HG03060 (cell line): ENCODE results near the gene SH3RF1.
"Not testable (repeated sequence)": the region's sequence is repeated elsewhere in the genome, so short reads cannot be mapped to it uniquely, and the experiment has no call there.

ENCODE experiments used
- ATAC-seq: cut with Tn5 transposase; IDR thresholded peaks from one replicate; pipeline ENCODE4 v1.9.1; 2021; ENCODE audit warnings: low read depth, moderate number of reproducible peaks; ENCODE audit not compliant: unreplicated experiment

Gene SH3RF1

DNA sequence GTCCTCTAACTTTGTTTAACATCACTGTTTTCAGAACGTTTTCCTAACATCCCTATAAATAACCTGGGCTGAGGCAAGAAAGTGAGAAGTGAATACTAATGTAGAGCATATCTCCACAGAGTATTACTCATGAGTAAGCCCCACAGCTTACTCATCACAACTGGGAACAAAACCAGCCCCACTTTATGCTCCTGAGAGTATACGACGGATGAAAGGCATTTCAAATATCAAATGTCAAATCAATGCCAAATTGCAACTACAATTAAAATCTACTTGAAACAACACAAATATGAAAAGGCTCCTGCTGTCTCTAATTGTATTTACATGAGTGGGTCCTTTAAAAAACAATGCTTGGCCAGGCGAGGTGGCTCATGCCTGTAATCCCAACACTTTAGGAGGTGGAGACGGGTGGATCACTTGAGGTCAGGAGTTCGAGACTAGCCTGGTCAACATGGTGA is 41.2 kb downstream of the SH3RF1 start:
- no peak for ATAC-seq

GRCh38 chr4:169228076-169228475 is 42.7 kb downstream of the SH3RF1 start:
- no peak for ATAC-seq

DNA sequence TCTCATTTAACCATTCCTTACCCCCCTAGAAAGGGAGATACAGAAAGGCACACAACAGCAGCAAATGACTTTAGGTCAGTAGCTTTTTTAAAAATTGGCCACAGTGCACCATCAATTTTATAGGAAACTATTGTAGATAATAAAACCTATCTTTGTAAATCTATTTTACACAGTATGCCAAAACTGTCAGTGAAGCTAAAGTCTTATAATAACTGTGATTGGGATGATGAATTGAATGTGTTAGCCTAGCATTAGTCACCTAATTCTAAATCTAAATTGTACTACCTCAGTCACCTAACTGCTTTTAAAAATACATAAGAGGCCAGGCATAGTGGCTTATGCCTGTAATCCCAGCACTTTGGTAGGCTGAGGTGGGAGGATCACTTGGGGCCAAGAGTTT is 44.2 kb downstream of the SH3RF1 start:
- no peak for ATAC-seq

- ATAC-seq, result no peak
Measured at GRCh38 chr4:169225812-169226211, 44.9 kb downstream of the SH3RF1 start.

DNA sequence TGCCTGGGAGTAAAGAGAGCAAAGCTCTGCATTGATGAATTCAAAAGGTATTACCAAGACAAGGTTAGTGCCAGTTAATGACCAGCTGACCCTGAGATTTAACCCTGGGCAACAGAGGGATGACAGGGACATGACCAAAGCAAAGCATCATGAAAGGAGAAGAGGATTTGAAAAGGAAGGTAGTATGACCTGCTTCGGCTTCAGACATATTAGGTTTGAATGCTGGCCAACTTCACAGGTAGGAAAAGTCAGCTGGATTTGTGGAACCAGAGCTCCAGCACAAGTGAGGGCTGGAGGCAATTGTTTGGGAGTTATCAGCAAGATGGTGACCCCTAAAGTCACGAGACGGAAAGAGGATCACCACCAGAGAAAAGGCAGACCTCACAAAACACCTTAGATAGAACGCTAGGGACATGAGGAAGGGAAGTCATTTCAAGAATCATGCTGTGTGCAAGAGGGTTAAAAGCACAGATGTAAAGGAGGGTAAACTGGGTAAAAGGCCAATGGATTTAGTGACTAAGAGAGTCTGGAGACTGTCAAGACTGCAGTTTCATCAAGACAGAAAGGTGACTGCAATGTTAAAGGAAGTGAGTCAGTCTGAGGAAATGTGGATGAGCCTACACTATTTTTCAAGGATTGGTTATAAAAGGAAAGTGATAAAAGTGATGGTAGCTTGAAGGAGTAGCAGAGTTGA is 45.6 kb downstream of the SH3RF1 start:
- ATAC-seq, result no peak

DNA sequence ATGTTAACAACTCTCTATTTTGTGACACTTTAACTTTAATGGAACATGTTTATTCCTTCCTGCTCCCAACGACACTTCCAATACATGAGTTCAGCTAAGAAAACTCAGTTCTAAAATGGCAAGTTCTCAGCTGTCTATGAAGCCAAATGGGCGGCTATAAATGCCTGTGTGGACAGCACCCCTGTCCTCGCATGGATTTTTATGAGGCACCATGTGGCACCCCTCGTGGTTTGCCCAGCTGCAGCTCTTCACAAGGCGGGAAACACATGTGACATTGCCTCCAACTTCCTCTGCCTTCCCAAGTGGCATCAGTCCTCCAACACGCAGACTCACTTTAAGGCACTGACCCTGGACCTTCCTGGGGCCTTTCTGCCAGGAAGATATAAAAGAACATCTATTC is 48.0 kb downstream of the SH3RF1 start:
- no peak for ATAC-seq

DNA sequence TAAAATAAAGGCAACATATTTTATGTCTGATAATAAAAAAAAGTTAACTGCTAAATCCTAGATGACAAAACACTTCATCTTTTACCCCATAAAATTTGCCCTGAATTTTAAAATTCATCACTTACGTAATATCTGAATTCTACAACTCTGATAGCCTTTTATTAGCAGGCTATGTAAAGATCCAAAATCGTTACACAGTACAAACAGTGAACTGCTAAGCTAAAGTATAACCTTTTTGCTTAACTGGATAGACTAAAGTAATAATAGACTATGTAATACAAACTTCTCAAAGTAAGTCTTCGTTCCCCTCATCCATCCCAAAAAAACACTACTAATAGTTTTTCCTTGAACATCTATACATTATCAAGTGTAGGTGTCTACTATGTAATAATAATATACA is 49.1 kb downstream of the SH3RF1 start:
- no peak for ATAC-seq

DNA sequence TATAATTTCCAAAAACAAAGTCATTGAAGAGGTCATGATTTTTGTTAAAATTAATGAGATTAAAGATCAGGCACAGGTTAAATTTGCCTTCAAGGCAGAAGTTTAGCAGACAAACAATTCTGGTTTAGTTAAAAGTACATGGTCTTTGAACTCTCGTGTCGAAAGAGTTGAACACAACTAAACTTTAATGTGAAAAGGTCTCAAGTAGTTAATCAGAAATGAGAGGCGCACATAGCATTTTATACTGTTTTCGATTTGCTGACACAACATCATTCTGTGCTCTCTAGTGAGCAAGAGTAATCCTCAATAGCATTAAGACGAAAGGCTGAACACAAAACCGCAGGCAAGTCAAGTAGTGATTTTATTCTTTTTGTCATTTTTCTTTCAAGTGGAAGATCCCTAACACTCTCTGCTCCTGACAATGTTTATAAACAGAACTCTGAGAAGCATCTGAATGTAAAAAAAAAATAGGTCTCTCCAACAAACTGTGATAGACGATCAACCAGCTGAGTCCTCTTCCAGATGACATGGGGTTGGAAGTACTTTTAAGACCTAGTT is 49.8 kb downstream of the SH3RF1 start:
- no peak for ATAC-seq

DNA sequence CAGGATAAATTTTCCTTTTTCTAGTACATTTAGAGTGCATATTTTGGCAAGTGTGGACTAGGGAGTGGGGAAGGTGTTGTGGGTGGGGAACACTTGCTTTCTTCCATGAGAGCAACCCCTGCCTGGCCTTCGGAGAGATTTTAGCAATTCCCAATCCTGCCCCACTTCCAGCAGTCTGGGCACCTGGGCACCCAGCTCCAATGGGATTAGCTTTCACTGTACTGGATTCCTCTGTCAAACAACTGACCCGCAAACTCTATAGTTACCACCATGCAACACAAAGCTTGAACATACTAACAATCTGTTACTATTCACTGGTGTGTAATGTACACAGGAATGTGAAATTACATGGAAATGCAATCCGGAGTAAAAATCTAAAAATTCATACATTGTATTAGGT is 50.3 kb downstream of the SH3RF1 start:
- ATAC-seq, result no peak

DNA sequence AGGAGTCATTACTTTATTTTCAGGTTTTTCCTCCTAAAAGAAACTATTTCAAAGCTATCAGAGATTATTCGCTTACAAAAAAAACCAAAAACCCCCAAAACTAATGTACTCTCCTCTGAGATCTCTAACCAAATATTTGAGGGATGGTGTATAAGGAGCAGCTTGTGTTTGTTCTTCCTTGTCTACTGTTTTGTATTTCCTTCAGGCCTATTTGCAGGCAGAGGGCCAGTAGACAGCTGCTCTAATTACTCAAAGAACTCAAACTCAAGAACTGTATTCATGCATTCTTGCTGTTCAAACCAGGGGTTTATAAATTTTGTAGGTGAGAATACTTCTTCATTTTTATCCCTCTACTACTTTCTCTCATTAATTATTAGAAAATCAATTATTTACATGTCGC is 51.3 kb downstream of the SH3RF1 start:
- no peak for ATAC-seq

DNA sequence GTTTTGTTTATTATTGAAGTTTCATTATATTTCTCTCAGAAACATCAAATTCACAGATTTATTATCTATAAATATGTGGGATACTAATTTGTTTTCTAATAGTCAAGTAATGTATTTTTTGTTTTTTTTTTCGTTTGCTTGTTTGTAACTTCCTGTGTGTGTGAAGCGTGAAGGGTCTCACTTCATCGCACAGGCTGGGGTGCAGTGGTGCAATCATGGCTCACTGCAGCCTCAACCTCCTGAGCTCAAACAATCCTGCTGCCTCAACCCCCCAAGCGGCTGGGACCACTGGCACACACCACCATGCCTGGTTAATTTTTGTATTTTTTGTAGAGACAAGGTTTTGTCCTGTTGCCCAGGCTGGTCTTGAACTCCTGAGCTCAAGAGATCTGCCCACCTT is 55.1 kb downstream of the SH3RF1 start:
- ATAC-seq, result peak; percentile 37

DNA sequence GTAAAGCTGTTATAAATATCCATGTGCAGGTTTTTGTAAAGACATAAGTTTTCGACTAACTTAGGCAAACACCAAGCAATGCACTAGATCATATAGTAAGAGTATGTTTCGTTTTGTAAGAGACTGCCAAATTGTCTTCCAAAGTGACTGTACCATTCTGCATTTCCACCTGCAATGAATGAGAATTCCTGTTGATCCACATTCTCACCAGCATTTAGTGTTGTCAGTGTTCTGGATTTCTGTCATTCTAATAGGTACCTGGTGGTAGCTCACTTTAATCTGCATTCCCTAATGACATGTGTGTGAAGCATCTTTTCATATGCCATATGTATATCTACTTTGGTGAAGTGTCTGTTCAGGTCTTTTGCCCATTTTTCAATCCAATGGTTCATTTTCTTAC is 57.8 kb downstream of the SH3RF1 start:
- no peak for ATAC-seq

- ATAC-seq, result peak; percentile 88
Measured at GRCh38 chr4:169210504-169211118, 60.1 kb downstream of the SH3RF1 start.

DNA sequence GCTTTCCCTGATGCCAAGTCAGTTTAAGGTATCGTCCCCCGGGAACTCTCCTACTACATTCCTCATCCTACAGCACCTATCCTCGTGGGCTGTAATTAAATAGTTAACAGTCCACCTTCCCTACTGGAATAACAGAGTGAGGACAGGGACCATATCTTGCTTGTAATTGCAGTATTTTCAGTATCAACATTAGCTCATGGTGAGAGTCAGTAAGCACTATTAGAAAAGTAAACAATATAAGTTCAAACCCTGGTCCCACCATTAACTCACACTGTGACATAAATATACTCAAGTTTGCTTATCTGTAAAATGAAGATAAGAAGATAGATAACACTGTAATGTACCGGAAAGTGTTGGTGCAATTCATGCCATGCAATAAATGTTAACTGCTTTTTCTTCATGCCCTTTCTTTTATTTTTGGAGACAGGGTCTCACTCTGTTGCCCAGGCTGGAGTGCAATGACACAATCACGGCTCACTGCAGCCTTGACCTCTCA is 61.3 kb downstream of the SH3RF1 start:
- ATAC-seq, result no peak

DNA sequence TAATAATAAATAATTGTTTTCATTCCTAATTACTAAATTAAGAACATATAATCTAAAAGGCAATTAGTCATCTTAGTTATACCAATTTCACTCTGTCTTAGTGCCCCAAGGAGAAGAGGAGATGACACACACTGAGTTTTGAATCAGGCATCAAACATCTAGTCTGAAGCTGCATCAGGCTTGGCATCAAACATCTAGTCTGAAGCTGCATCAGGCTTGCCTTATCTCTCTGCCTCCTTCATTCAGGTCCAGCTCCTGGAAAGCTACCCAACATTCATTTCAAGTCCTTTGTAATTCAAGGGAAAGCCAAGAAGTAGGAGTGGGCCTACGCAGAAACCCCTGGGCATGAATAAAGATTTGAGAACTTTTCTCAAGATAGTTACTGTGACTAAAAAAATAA is 62.2 kb downstream of the SH3RF1 start:
- ATAC-seq, result no peak

DNA sequence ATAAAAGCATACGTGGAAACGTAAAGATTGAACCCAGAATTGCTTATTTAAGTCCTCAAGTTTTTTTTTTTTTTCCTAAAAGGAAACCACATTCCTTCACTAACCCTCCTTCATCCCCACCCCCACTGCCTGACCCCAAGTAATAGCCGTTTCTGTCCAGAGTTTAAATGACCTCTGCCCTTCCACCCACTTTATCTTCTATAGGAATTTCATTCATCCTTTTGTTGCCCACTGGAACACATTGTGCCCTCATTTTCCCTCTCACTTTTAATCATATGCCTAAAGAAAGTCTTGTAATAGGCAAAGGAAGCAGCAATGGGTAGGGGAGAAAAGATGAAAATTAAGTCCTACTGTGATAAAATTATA is 62.7 kb downstream of the SH3RF1 start:
- no peak for ATAC-seq

- no peak for ATAC-seq
Measured at GRCh38 chr4:169207436-169208089, 63.2 kb downstream of the SH3RF1 start.

GRCh38 chr4:169205744-169206080 is 65.0 kb downstream of the SH3RF1 start:
- ATAC-seq, result no peak

- no peak for ATAC-seq
Measured at GRCh38 chr4:169205075-169205743, 65.5 kb downstream of the SH3RF1 start.

GRCh38 chr4:169203891-169204290 is 66.9 kb downstream of the SH3RF1 start:
- no peak for ATAC-seq

DNA sequence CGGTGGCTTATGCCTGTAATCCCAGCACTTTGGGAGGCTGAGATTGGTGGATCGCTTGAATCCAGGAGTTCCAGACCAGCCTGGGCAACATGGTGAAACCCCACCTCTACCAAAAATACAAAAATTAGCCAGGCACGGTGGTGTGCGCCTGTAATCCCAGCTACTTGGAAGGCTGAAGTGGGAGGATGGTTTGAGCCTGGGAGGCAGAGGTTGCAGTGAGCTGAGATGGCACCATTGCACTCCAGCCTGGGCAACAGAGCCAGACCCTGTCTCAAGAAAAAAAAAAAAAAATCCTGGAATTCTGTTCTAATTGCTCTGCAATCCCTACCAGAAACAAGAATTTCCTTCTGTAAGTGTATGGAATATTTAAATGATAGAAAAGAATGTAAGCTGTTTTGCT is 67.5 kb downstream of the SH3RF1 start:
- ATAC-seq, result not testable (repeated sequence)
